HG03066 (cell line): ENCODE data around the gene LRRC41.
A peak's percentile ranks its signal among the peaks of the same experiment; 100 is the strongest.

Experiments used
- ATAC-seq: cut with Tn5 transposase; IDR thresholded peaks from one replicate; pipeline ENCODE4 v1.9.1; 2021; ENCODE audit warnings: low read depth; ENCODE audit not compliant: unreplicated experiment

Gene LRRC41

GRCh38 chr1:46288485-46289133 lies 14.8 kb downstream of the LRRC41 start:
- ATAC-seq, result no peak

- no peak for ATAC-seq
Measured at GRCh38 chr1:46285730-46286477, 17.5 kb downstream of the LRRC41 start.

GRCh38 chr1:46284597-46285564 lies 18.5 kb downstream of the LRRC41 start:
- ATAC-seq, result no peak

- no peak for ATAC-seq
Measured at GRCh38 chr1:46284058-46284457, 19.4 kb downstream of the LRRC41 start.

- no peak for ATAC-seq
Measured at GRCh38 chr1:46281021-46281420, 22.4 kb downstream of the LRRC41 start.

GRCh38 chr1:46280092-46280491 lies 23.3 kb downstream of the LRRC41 start:
- no peak for ATAC-seq

- no peak for ATAC-seq
Measured at GRCh38 chr1:46278807-46279206, 24.6 kb downstream of the LRRC41 start.

- ATAC-seq, result no peak
Measured at GRCh38 chr1:46277658-46278373, 25.6 kb downstream of the LRRC41 start.

GRCh38 chr1:46275030-46275337 lies 28.4 kb downstream of the LRRC41 start:
- ATAC-seq, result no peak

- ATAC-seq, result no peak
Measured at GRCh38 chr1:46274225-46275029, 29.0 kb downstream of the LRRC41 start.

- no peak for ATAC-seq
Measured at GRCh38 chr1:46268578-46268977, 34.8 kb downstream of the LRRC41 start.

- ATAC-seq, result no peak
Measured at GRCh38 chr1:46263146-46263545, 40.3 kb downstream of the LRRC41 start.

- ATAC-seq, result no peak
Measured at GRCh38 chr1:46262508-46262907, 40.9 kb downstream of the LRRC41 start.

- ATAC-seq, result no peak
Measured at GRCh38 chr1:46256523-46256922, 46.9 kb downstream of the LRRC41 start.

- no peak for ATAC-seq
Measured at GRCh38 chr1:46254668-46255067, 48.7 kb downstream of the LRRC41 start.

GRCh38 chr1:46248122-46248920 lies 55.1 kb downstream of the LRRC41 start:
- no peak for ATAC-seq

- peak; percentile 94 for ATAC-seq
Measured at GRCh38 chr1:46247436-46248121, 55.8 kb downstream of the LRRC41 start, which contains the start of gene RAD54L. Gene RAD54L (plus strand): TSS chr1:46247763. CDS start chr1:46248406, 643 bp downstream.
